Measurements from ENCODE around the gene NEB.
"Not testable (repeated sequence)": the region's sequence is repeated elsewhere in the genome, so short reads cannot be mapped to it uniquely, and the experiment has no call there.

NEB gene

DNA sequence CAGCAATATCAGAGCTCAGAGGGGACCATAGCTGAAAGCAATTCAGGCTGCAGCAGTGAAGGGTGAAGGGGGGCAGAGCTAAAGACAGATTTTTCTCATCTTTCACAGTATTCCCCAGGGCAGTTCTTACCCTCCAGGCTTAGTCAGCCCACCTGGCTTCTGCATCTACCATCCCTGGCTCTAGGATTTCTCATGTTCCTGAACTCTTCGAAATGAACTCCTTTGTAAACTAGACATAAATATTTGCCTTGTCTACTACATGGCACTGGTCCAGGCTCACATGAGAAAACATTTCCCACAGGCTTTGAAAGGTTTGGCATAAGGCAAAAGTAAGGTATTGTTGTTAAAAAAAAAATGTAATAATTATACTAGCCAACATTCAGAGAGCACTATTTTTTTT is 23.6 kb upstream of the NEB start:
- DNase-seq: no peak

DNA sequence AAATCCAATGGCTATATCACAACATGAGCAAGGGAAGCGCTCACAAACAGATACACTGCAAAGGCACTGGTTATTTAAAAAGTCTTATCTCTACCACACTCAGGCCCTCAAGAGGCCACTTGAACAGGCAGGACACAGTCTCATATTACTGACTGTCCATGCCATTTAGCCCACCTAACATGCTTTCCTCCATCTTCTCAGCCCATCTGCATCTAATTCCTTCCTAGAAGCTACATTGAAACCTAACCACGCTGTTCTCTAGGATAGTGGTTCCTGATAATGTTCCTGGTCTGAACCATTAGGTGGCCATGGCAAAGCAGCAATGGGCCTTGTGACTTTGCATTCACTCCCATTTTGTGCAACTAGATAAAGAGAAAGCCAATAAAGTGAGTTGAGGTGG is 22.5 kb upstream of the NEB start:
- no peak for DNase-seq

DNA sequence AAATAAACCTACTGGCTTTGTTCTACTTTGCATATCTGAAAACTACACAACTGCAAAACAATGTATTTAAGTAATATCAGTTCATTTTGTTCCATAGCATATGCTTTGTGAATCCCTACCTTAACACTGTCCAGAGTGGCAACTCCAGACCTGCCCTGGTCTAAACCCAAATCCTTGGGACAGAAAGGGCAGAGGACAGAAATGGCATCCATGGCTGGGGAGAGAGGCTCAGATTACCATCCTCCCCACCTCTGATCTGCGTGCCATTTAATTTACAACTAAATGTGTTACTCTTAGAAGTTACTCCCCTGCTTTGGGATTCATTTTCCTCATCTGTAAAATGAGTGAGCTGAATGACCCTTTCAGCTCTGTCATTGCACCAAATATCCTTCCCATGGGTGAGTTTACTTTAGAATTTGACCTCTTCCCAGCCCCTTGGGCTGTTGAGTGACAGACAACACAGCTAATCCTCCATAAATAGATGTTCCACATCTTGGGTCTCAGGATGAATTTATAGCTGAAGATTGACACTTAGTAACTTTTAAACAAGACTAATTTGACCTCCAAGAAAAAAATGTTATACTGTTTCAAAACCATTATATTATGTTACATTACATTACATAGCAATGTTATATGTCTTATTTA is 20.1 kb upstream of the NEB start:
- DNase-seq: no peak

DNA sequence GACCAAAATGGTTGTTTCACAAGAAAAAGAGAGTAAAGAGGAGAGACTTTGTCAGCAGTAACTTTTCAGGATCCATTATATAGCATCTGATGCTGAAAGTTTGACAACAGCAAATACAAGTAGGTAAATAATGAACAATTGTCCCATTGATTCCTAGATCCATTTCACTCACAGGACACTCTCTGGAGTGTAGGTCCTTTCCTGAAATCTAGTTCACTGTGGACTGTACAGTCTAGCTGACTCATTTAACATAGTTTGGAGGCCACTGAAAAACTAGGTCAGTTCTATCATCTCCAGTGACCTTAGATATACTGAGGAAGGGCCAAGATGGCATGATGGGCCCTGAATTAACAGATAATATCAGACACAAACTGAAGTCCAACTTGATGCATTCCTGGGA is 19.3 kb upstream of the NEB start:
- no peak for DNase-seq

DNA sequence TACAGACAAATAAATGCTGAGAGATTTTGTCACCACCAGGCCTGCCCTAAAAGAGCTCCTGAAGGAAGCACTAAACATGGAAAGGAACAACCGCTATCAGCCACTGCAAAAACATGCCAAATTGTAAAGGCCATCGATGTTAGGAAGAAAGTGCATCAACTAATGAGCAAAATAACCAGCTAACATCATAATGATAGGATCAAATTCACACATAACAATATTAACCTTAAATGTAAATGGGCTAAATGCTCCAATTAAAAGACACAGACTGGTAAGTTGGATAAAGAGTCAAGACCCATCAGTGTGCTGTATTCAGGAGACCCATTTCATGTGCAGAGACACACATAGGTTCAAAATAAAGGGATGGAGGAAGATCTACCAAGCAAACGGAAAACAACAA is 11.0 kb upstream of the NEB start:
- not testable (repeated sequence) for DNase-seq

DNA sequence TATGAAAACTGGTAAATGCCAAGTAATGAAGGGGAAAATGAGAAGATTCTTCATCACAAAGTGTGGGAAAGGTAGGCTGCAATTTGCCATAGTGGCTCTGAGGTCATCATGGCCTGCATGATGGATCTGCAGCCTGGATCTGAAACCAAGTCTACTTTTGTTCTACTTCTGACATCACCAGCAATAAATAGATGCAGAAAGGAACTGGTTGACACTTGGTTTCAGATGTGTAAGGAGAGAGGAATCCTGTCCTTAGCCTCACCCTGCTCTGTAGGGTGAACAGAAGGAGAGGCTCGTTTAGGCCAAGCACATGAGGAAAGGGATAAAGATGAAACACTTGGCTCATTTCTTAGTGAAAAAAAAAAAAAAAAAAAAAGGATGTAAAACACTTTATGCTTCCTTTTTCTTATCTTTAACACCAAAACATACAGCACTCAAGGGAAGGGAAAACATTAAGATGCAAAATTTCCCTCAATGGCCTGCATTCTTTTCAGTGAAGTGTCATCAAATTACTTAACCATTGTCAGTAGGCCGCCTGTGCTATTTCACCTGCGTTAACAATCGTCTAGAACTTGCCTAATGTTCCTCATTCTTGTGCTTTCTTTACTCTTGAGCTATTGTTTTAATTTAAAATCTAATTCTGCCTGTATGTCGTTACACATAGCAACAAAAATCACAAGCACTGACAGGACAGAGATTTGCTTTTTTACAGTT is 3.9 kb downstream of the NEB start:
- DNase-seq: no peak

DNA sequence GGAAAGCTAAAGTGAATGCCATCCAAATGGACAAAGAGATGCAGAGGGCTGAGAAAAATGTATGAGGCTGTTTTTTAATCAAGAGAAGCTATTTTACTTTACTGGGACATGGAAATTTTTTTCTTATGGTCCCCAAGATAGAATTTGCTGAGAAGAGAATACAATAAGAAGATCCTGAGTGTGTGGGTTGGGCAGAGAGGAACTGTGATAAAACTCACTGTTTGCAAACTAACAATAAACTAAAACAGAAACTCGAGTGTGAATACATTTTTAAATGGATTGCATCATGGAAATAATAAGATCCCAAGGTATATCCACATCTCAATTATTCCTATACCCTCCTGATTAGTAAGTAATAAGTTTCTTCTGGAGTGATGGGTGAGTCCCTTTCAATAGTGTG is 4.4 kb downstream of the NEB start:
- no peak for DNase-seq

DNA sequence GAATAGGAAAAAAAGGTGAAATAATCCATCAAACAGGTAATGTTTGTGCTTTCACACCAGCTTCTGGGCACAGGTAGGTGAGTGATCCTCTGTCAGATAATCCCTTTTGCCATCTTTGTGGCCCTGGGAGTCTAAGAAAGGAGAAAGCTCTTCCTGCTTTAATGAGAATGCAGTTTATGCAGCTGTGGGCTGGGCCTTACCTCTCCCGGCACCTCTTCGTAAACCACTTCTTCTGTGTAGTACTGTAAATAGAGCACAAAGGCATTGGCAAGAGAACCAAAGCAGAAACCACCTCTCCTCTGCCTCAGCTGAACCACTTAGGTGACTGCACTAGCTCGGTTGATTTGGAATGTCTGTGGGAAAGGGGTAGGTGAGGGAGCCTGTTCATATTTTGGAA is 4.9 kb downstream of the NEB start:
- DNase-seq: no peak

DNA sequence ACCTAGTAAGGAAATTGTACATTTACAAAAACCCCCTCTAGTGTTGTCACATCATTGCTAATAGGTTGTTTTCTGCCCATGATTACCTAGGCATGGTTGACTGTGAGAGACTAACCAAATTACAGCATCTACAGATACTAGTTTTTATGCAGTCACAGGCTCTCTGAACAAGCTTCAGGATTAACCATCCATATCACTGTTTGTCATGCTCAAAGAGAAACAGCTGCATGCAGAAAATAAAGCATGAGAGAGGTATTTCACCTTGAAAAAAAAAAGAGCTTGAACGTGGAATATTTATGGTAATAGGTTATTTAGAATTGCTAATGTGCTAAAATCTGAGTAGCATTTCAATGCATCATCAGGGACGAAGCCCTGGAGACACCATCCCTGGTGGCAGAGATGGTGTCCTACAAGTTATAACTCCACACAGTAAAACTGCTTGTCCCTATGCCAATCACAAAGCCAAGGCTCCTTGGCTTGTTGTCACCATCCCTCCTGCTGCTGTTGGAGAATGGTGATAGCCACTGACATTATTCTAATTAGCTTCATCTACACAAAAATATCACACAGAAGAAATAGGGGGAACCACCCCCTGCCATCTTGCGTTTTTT is 5.4 kb downstream of the NEB start:
- DNase-seq: no peak

DNA sequence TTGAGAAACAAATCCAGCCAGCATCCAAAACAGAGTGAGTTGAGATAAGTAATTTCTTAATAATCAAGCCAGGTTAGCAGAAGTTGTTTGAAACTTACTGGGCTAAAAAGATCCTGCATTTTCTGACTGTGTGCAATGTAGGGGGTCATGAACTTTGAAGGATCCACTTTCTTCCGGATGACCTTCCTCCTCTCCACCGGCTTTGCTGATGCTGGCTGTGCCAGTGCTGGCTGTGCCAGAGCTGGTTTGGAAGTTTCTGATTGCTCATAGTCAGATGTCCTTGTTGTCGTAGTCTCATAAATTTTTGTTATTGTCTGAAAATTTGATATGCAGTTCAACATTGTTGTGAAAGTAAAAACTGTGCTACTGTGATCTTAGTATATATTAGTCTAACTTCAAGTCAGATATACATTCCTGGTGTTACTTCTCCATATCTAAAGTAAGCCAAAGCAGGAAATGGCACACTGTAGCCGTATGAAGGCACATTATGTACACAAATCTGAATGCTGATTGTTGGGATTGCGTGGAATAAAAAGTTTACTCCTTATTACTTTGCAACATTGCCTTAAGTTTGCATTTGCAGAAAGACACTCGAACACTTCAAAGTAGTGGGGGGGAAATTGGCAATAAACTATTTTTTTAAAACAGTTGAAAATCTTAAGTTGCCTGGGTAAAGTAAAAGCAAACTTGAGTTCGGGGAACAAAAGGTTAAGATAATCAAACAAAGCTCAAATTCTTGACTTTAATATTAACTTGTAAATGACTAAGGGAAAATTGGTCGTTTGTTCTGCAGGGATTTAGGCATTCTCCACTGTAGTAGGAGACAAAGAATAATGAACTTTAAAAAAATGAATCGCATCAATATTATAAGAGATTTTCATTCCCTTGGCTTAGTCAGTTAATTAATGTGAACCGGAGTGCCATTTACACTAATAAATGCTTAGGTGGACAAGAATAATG is 6.4 kb downstream of the NEB start:
- no peak for DNase-seq

DNA sequence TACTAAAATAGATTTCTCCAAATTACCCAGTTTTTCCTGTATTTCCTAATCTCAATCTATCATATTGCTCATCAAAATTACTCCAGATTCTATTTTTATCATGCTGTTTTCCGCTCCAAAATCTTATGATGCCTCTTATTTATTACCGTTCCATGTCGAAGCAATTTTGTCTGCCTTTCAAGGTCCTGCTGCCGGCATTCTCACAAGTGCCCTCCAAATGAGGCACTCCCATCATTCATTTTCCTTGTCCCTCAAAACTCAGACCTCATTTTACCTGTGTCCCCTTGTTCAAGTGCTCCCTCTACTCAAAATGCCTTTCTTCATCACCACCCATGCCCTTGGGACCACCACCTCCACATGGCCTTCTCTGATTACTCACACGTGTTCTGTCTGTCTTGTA is 13.1 kb downstream of the NEB start:
- DNase-seq: no peak

DNA sequence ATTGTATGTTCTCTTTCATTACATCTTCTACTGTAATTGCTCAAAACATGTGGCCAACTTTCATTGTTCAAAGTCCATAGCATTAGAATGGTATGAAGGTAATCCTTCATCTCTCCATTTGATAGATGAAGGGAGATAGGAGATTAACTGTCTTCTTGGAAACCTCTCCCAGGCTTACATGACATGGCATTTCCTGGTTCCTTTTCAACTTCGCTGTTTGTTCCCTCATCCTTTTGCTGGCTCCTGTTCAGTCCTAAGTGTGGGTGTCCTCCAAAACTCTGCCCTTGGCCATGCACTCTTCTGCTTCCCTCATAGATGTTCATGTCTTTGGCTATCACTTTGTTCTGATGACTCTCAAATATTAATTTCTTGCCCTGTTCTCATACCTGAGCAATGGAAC is 13.8 kb downstream of the NEB start:
- no peak for DNase-seq

DNA sequence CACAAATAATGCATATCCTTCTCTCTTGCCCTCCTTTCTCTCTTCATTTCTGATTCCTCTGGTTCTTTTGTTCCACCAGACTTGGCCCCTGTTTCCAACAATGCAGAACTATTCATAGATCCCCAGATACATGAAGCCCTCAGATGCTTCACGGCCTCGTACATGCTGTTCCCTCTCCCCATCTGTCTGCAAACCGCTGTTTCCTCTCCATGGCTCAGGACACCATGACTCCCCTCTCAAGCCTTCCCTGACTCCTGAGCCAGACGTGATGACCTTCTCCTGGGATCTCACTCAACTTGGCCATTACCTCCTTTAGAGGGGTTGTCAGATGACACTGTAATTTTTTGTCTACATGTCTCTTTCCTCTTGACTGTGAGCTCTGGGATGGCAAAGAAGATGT is 15.5 kb downstream of the NEB start:
- no peak for DNase-seq

DNA sequence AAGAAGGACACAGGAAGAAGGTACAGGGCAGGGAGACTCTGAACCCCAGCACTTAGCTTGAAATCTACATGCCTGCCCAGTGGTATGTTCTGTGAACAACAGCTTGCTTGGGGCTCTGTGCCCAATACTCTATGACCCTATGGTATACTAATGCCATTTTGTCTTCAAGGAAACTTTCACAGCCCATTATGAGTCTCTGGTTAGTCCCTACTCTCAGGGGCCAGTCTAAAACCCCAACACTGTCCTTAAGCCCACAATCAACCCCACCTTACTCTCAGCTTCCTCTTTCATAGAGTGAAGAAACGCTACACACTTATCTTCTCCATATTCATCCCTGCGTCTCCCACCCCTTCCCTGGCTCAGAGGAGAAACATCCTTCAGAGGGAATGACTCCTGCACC is 16.0 kb downstream of the NEB start:
- DNase-seq: no peak

DNA sequence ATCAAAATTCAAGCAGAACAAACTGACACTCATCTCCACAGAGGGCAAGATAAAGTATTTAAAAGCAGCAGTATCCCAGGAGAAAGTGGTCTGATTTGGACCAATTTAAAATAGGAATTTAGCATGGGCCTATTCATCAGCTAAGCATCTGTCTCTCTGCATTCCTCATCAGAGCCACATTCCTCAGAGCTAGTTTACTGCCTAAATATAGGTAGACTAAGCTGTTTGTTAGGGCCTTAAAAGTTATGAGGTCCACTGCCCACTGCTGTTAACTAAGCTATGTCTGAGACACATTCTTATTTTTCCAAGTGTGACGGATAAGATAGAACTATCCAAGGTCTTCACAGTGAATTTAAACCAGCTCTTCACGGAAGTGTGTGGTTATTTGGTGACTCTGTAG is 17.6 kb downstream of the NEB start:
- no peak for DNase-seq

DNA sequence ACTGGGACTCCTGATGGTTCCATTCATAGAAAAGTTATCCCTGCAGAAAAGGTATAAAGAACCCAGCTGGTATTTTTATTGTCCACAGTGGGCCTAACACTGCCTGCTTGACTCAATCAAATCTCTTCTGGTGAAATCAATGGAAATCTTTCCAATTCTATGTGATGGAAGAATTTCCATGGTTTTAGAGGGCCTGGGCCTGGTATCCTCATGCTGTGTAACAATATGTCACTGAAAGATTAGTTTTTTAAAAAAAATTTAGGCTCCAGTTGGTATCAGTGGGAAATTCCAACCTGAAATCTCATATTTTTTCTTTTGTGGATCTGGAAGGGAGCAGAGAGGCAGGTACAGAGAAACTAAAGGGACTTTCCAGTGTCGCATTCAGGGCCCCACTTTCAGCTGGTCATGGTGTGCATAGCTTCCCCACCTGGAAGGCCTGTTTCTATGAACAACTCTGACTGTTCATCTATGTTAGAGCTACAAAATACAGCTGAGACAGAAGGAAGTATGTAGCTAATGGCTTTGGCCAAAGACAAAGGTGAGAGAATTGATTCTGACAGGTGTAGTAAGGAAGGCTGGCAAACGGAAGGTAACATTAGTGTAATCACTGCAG is 20.9 kb downstream of the NEB start:
- DNase-seq: no peak

DNA sequence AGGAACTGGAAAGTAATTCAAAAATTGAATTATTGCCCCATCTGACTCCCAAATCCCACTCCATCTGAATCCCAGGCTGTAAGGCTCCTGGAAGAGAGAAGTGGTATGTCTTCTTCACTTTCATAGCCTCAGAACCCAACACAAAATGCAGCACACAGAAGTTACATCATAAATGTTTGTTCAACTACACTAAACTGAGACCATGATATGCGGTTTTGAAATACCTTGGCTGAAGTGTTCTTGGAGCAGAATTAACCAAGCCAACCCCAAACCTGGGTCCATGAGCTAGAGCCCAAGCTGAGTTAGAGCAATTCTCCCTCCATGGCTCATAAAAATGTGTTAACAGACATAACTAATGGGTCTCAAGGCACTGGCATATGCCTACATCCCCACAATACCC is 23.3 kb downstream of the NEB start:
- DNase-seq: no peak

DNA sequence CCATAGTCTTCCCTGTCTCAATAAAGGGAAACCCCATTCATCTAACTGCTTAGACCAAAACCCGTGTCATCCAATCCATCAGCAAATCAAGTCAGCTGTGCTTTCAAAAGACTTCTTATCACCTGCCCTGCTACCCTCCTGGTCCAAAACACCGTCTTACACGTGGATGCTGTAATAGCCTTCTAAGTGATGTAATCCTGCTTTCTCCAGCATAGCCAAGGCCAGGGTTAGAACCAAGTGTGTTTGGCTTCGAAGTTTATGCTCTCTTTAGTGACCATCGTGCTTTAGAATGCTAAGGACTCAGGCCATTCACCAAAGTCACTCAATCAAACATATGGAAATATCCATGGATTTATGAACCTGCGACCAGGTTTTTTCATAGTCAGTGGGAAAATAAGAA is 25.5 kb downstream of the NEB start:
- DNase-seq: no peak

DNA sequence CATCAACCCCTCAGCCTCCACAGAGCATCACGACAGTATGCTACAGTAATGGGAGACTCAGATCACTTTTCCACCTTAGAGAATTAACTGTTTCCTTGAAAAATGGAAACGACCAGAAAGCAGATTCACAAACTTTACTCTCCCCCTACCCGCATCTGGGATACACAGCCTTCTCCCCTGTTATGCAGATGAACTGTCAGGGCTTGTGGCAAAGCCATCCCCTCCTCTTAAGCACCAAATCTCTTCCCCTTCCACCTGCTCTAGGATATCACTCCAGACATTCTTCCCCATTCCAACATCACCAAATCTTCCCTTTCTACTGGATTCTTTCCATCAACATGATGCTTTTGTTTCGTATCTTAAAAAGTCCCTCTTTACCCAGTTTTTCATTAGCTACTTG is 26.4 kb downstream of the NEB start:
- no peak for DNase-seq

DNA sequence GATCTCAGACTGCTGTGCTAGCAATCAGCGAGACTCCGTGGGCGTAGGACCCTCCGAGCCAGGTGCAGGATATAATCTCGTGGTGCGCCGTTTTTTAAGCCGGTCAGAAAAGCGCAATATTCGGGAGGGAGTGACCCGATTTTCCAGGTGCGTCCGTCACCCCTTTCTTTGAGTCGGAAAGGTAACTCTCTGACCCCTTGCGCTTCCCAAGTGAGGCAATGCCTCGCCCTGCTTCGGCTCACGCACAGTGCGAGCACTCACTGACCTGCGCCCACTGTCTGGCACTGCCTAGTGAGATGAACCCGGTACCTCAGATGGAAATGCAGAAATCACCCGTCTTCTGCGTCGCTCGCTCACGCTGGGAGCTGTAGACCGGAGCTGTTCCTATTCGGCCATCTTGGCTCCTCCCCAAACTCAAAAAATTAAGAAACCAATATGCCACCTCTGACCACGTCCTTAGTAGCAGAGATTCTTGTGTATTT is 29.8 kb downstream of the NEB start:
- not testable (repeated sequence) for DNase-seq

DNA sequence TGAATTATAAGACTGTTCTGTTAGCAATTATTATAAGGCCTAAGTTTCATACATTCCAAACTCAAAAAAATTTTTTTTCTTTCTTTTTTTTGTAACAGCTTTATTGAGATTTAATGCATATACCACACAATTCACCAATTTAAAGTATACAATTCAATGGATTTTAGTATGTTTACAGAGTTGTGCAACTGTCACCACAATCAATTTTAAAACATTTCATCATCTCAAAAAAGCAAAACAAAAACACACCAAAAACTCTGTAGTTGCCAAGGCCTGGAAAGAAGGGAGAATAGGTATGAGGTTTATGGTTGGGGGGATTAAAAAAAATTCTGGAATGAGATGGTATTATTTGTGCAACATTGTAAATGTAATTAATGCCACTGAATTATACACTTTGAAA is 36.1 kb downstream of the NEB start:
- DNase-seq: not testable (repeated sequence)

DNA sequence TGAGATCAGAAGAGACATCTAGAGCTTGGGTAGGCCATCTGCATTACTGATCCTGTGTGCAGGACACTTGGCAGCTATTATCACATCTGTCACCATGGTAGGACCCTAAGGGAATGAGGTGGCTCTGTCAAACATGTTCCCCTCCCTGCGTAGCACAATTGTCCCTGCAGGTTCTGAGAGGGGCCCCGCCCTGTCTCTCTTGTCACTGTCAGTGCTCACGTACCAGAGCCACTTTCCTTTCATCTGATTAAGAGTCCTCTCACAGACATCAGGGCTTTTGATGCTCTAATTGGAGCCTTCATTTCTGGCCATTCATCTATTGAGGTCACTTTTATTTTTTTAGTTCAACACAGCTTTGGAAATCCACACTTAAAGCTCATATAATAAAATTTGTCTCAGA is 38.5 kb downstream of the NEB start:
- DNase-seq: no peak

DNA sequence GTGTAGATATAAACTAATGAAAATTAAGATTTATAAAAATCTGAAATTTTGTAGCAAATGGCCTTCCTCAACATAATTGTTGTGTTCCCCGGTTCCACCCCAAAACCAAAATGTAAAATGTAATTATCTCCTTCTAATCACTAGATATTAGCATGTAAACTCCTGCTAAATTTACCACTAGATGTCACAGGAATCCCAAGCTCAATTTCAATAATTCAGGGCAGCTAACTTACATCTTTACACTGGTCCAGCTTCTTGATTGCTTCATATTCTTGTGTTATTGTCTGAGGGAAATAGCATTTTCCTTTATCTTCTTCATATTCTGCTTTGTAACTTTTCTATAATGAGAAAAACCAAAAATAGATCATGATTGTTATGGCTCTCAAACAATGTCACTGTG is 42.6 kb downstream of the NEB start:
- no peak for DNase-seq
